PC-3 (cell line): ENCODE results near the gene CNP.

Source experiments
- CTCF ChIP-seq: fragments of 300-600 bp; sonication (generic); conservative IDR thresholded peaks from 2 replicates; pipeline ENCODE4 v1.5.1; 2017; ENCODE audit warnings: antibody characterized with exemption, low read depth, mild to moderate bottlenecking, low read length
- EZH2 ChIP-seq: fragments of 300-600 bp; sonication (generic); IDR thresholded peaks from one replicate; pipeline ENCODE4 v1.6.1; 2017; ENCODE audit warnings: antibody characterized with exemption, mild to moderate bottlenecking, low read length; ENCODE audit not compliant: unreplicated experiment
- EZH2phosphoT487 ChIP-seq: fragments of 300-600 bp; sonication (generic); IDR thresholded peaks from 2 replicates; pipeline ENCODE4 v1.6.1; 2018; ENCODE audit warnings: mild to moderate bottlenecking, antibody characterized with exemption, low read length, borderline replicate concordance

- no peak for TF ChIP-seq CTCF
- no peak for TF ChIP-seq EZH2
- TF ChIP-seq EZH2phosphoT487 = no peak
Observed at GRCh38 chr17:41948762-41949460, 17.7 kb upstream of the CNP start.
